Osteoblast (primary cell): ENCODE results near the gene DAB2IP. TPM values are rescaled to one million over a fixed set of nuclear protein-coding genes. Genes with fewer than 3 reads are reported as not detected.

Experiments used
- DNase-seq: peaks from one replicate; pipeline ENCODE4 v3.0.0; 2011; ENCODE audit warnings: low spot score, mixed read lengths; ENCODE audit not compliant: insufficient read length; ENCODE audit errors: missing footprints
- H2AFZ ChIP-seq: 2 replicates; pipeline ENCODE4 v1.6.0; 2011; ENCODE audit warnings: mild to moderate bottlenecking, low read length
- H3K27ac ChIP-seq: 2 replicates; pipeline ENCODE4 v1.5.1; 2011; ENCODE audit warnings: mild to moderate bottlenecking, low read depth, low read length, moderate library complexity
- H3K27me3 ChIP-seq: 2 replicates; pipeline ENCODE4 v1.6.0; 2012; ENCODE audit warnings: mild to moderate bottlenecking, control low read depth, inconsistent platforms, low read length, moderate library complexity; ENCODE audit not compliant: insufficient read depth
- H3K36me3 ChIP-seq: 2 replicates; pipeline ENCODE4 v1.5.1; 2011; ENCODE audit warnings: mild to moderate bottlenecking, low read length, control low read depth, moderate library complexity; ENCODE audit not compliant: insufficient read depth
- H3K4me1 ChIP-seq: 2 replicates; pipeline ENCODE4 v1.5.1; 2011; ENCODE audit warnings: mild to moderate bottlenecking, low read length, control low read depth, moderate library complexity; ENCODE audit not compliant: insufficient read depth
- H3K4me2 ChIP-seq: 2 replicates; pipeline ENCODE4 v1.6.0; 2011; ENCODE audit warnings: mild to moderate bottlenecking, low read length; ENCODE audit not compliant: insufficient read depth
- H3K4me3 ChIP-seq: fragments of 200-600 bp; sonication (generic); 3 replicates; pipeline ENCODE4 v1.5.1; 2012; ENCODE audit warnings: mild to moderate bottlenecking, low read length, inconsistent platforms; ENCODE audit not compliant: insufficient read depth
- H3K79me2 ChIP-seq: 2 replicates; pipeline ENCODE4 v1.6.0; 2012; ENCODE audit warnings: mild to moderate bottlenecking, low read length, control low read depth, inconsistent platforms; ENCODE audit not compliant: insufficient read depth
- H3K9me3 ChIP-seq: 2 replicates; pipeline ENCODE4 v1.5.1; 2011; ENCODE audit warnings: low read depth, low read length, control low read depth
- H4K20me1 ChIP-seq: 2 replicates; pipeline ENCODE4 v1.6.0; 2012; ENCODE audit warnings: mild to moderate bottlenecking, low read length, control low read depth; ENCODE audit not compliant: insufficient read depth
- total RNA-seq: library from RNA; depleted of rRNA; stranded (reverse); fragments of >200 nt; gene quantifications from 2 replicates; pipeline ENCODE4 v1.2.3, GENCODE V29; 2012
- TF ChIP-seq, protein P1 (sequence below): IDR thresholded peaks from 2 replicates; pipeline ENCODE4 v1.5.1; 2011; ENCODE audit warnings: mild to moderate bottlenecking, low read depth, low read length, moderate library complexity; ENCODE audit errors: extremely low read depth

The DAB2IP gene
- total RNA-seq, 1 donor, result 60.8 TPM

DNA sequence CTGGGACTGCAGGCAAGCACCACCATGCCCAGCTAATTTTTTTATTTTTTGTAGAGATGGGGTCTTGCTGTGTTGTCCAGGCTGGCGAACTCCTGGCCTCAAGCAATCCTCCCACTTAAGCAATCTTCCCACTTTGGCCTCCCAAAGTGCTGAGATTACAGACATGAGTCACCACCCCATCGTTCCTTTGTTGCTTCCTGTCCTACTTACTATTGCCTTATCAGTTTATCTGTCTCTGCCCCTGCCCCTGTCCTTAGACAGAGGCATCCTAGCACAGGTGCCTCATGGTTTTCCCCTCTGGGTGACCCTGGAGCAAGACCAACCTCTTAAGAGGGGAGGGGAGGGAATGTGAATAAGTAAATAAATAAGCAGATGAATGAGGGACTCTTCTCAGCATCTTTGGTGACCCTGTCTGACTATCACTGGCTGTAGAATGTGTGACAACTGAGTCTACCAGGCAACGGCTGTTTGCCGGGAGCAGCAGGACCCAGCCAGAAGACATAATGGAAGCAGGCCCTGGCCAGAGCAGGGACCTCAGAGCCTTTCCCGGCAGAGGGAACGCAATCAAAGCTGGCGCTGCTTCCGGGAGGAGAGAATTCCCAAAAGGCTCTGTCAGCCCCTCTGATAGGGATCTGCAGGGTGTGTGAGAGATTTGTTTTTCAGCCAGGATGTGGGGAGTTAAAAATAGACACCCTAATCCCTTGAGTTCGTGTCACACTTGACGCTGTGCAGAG is 43.8 kb upstream of the DAB2IP start:
- Histone ChIP-seq H3K36me3 (no peaks in the 10 kb centered on the region), H3K4me1 (no peaks in the 10 kb centered on the region), H4K20me1 (no peaks in the 10 kb centered on the region), H3K9me3 (no peaks in the 10 kb centered on the region), H3K4me2 (no peak overlapping the region), H3K4me3 (no peak overlapping the region), H3K79me2 (no peaks in the 10 kb centered on the region), H3K27ac (no peak overlapping the region), H2AFZ (no peak overlapping the region), H3K27me3 (peaks cover 37% of the 10 kb centered on the region)
- no peak for DNase-seq
- TF ChIP-seq, protein P1, sequence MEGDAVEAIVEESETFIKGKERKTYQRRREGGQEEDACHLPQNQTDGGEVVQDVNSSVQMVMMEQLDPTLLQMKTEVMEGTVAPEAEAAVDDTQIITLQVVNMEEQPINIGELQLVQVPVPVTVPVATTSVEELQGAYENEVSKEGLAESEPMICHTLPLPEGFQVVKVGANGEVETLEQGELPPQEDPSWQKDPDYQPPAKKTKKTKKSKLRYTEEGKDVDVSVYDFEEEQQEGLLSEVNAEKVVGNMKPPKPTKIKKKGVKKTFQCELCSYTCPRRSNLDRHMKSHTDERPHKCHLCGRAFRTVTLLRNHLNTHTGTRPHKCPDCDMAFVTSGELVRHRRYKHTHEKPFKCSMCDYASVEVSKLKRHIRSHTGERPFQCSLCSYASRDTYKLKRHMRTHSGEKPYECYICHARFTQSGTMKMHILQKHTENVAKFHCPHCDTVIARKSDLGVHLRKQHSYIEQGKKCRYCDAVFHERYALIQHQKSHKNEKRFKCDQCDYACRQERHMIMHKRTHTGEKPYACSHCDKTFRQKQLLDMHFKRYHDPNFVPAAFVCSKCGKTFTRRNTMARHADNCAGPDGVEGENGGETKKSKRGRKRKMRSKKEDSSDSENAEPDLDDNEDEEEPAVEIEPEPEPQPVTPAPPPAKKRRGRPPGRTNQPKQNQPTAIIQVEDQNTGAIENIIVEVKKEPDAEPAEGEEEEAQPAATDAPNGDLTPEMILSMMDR, result no peak

DNA sequence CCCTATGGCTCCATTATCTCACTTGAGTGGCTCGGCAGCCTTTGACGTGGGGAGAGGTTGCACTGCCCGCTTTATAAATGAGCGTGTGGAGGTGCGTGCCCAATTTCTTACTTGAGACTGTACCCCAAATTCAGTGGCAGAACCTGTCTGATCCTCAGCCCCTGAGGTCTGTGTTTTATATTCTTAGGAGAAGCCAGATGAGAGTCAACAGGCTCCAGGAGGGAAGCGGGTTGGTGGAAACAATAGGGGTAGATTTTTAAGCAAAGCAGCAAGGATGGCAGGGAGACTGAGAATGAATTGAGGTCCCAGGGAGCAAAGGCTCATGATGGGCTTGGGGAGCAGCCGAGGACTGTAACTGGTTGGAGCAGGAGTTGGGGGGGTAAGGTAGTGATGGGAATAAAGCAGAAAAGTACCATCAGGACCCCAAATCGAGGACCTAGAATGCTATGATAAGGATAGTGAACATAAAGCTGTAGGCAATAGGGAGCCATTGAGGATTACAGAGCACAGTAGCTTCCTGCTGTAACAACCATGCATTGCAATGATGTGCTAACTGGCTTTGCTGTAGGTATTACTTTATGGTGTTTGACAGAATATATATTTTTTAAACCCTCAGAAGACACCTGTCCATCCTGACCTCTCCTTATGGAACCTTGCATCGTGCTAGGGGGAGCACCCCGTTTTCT is 43.1 kb upstream of the DAB2IP start:
- no peak overlapping the region for H3K4me2 ChIP-seq
- H2AFZ ChIP-seq, result no peak overlapping the region
- no peaks in the 10 kb centered on the region for H3K79me2 ChIP-seq
- TF ChIP-seq, protein P1, result no peak
- H4K20me1 ChIP-seq, result no peaks in the 10 kb centered on the region
- H3K9me3 ChIP-seq, result no peaks in the 10 kb centered on the region
- no peak for DNase-seq
- H3K27me3 ChIP-seq, result peaks cover 44% of the 10 kb centered on the region
- H3K36me3 ChIP-seq, result no peaks in the 10 kb centered on the region
- H3K4me1 ChIP-seq, result no peaks in the 10 kb centered on the region
- H3K4me3 ChIP-seq, result no peak overlapping the region
- H3K27ac ChIP-seq, result no peak overlapping the region

DNA sequence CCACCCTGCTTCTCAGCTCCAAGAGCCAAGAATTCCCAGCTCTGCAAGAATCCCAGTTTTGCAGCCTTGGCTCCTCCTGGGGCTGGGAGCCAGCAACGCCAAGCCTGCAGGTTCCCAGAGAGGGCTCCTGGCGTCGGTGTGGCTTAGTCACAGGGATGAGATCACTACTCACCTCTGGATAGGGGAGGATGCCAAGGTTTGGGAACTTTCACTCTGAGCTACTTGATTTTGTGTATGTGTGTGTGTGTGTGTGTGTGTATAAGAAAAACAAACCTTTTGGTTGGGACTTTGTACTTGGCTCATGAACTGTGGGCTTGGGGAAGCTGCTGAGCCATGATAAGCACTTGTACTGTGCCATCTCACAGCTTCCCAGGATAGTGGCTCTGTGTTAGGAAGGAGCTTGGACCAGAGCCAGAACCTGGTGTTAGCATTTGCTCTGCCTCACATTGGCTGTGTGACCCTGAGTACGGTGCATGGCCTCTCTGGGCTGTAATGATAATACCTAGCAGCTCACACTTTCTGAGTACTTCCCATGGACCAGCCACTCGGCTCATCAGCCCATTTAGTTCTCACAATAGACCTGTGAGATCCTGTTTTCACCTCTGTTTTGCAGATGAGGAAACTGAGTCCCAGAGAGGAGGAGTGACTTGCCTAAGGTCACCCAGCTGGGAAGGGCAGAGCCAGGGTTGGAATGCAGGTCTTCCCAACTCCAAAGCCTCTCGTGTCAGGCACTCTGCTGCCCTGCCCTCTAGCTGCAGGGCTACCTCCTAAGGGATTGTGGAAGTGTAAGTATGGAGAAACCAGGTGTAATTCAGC is 41.4 kb upstream of the DAB2IP start:
- H3K27ac ChIP-seq, result no peak overlapping the region
- H4K20me1 ChIP-seq, result no peaks in the 10 kb centered on the region
- H3K27me3 ChIP-seq, result peaks cover 38% of the 10 kb centered on the region
- H3K4me3 ChIP-seq, result no peak overlapping the region
- no peaks in the 10 kb centered on the region for H3K79me2 ChIP-seq
- TF ChIP-seq, protein P1, result no peak
- no peaks in the 10 kb centered on the region for H3K4me1 ChIP-seq
- no peak overlapping the region for H2AFZ ChIP-seq
- no peak for DNase-seq
- no peaks in the 10 kb centered on the region for H3K9me3 ChIP-seq
- no peaks in the 10 kb centered on the region for H3K36me3 ChIP-seq
- no peak overlapping the region for H3K4me2 ChIP-seq

DNA sequence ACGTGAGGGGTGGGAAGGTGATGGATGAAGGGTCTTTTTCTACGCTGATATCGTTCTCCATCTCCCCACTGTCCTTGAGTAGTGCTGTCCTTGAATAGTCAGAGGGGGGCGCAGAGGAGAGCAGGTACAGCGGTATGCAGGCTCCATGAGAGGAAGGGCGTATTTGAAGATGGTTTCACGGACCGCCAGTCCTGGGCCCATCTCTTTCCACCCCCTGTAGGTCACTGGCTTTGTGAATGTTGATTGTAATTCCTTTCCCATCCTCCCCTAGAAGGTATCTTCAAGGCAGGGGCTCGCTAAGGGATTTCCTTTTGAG is 40.8 kb upstream of the DAB2IP start:
- H3K27me3 ChIP-seq, result peaks cover 41% of the 10 kb centered on the region
- no peaks in the 10 kb centered on the region for H3K36me3 ChIP-seq
- H3K27ac ChIP-seq, result no peak overlapping the region
- H4K20me1 ChIP-seq, result no peaks in the 10 kb centered on the region
- TF ChIP-seq, protein P1, result no peak
- DNase-seq, result no peak
- no peak overlapping the region for H3K4me2 ChIP-seq
- no peaks in the 10 kb centered on the region for H3K4me1 ChIP-seq
- H3K9me3 ChIP-seq, result no peaks in the 10 kb centered on the region
- H3K79me2 ChIP-seq, result no peaks in the 10 kb centered on the region
- H2AFZ ChIP-seq, result no peak overlapping the region
- no peak overlapping the region for H3K4me3 ChIP-seq
